K562 (cell line): ENCODE results near the gene NAA10. TPM values are rescaled to one million over a fixed set of nuclear protein-coding genes. Genes with fewer than 3 reads are reported as not detected.

ENCODE experiments used
- DIDO1 ChIP-seq: fragments of 450-650 bp; IDR thresholded peaks from 2 replicates; pipeline ENCODE4 v1.6.1; 2016; ENCODE audit warnings: low read depth, missing biosample characterization, missing genetic modification characterization
- ETV6 ChIP-seq, 3 experiments: fragments of 150-350 bp in 1 of 3; sonication (generic) in 1 of 3; formaldehyde crosslinking in 1 of 3; IDR thresholded peaks; 2 replicates each; pipeline versions ENCODE4 v1.6.1 to v1.8.0; 2014 to 2022; ENCODE audit warnings: borderline replicate concordance in 2 of 3, low read depth in 2 of 3, antibody characterized with exemption in 1 of 3, low read length in 1 of 3, mild to moderate bottlenecking in 1 of 3, missing genetic modification reagents in 1 of 3
- PTBP1 ChIP-seq: fragments of 200-400 bp; formaldehyde crosslinking; IDR thresholded peaks from 2 replicates; pipeline ENCODE4 v1.6.1; 2017; ENCODE audit warnings: low read depth, low read length
- SMC3 ChIP-seq: conservative IDR thresholded peaks from 2 replicates; pipeline ENCODE4 v1.6.1; 2011; ENCODE audit warnings: low read depth, low read length, improper control_type of control experiment; ENCODE audit not compliant: insufficient read depth
- SREBF1 ChIP-seq: fragments of 150-350 bp; IDR thresholded peaks from 2 replicates; pipeline ENCODE4 v1.6.1; 2014; ENCODE audit warnings: antibody characterized with exemption, low read depth, low read length, borderline replicate concordance
- TEAD4 ChIP-seq, 2 experiments: sonication (generic) in 1 of 2; formaldehyde crosslinking in 1 of 2; IDR thresholded peaks; 2 replicates each; pipeline versions ENCODE4 v1.6.1 to v1.8.0; 2012 to 2022; ENCODE audit warnings: borderline replicate concordance in 1 of 2, inconsistent platforms in 1 of 2, low read length in 1 of 2, mild to moderate bottlenecking in 1 of 2, missing genetic modification reagents in 1 of 2
- ZEB2 ChIP-seq: fragments of 450-650 bp; IDR thresholded peaks from 2 replicates; pipeline ENCODE4 v1.6.1; 2016
- ZHX1 ChIP-seq: fragments of 150-350 bp; conservative IDR thresholded peaks from 2 replicates; pipeline ENCODE4 v1.6.1; 2014; ENCODE audit warnings: low read length
- ZNF764 ChIP-seq: fragments of 250-450 bp; sonication (Bioruptor Pico); IDR thresholded peaks from 2 replicates; pipeline ENCODE4 v1.4.0; 2020; ENCODE audit warnings: low read depth, mild to moderate bottlenecking, moderate library complexity
- polyA plus RNA-seq, 8 experiments: library from polyadenylated mRNA; depleted of rRNA in 4 of 8; stranded (reverse) in 5 of 8; unstranded in 3 of 8; fragments of >200 nt; fragmentation: Nextera tagmentation in 2 of 8; fragmentation: Illumina TruSeq in 1 of 8; extraction: Ambion mirVana in 2 of 8; extraction: Trizol in 1 of 8; gene quantifications; 2 replicates each; pipeline versions ENCODE4 v1.2.1 to v1.2.3, GENCODE V29; 2011 to 2014; ENCODE audit warnings: inconsistent platforms in 1 of 8, missing spikeins in 1 of 8
- total RNA-seq, 7 experiments: library from RNA; depleted of rRNA in 6 of 7; stranded (reverse); fragments of >200 nt in 6 of 7; fragmentation: Illumina TruSeq in 2 of 7; extraction: Trizol in 2 of 7; gene quantifications; 2 replicates each; pipeline versions ENCODE4 v1.2.1 to v1.2.3, GENCODE V29; 2011 to 2021; ENCODE audit warnings: low replicate concordance in 1 of 7

The NAA10 gene
- total and polyA plus RNA-seq, 9 of the 15 experiments (the other 6 are each of a cell fraction or from before 2014, with no cell fraction given) = 11.1 to 250 (median 134) TPM

GRCh38 chrX:153925739-153926551 is 8.9 kb downstream of the NAA10 start, which contains the start of gene ARHGAP4 (continued):
- no peak for TF ChIP-seq DIDO1 (tag)
- peak; percentile 87 for TF ChIP-seq PTBP1
- TF ChIP-seq SMC3 = no peak
- no peak for TF ChIP-seq SREBF1
- TF ChIP-seq ETV6 (IDR thresholded peaks at IDR 0.05; ENCODE audit: borderline replicate concordance in 1 of 2, low read depth in 2 of 2, low read length in 1 of 2) = no peak
- TF ChIP-seq ETV6 (CRISPR knock-in tag; IDR thresholded peaks at IDR 0.05; ENCODE audit: borderline replicate concordance) = no peak
- no peak for TF ChIP-seq ZHX1
- TF ChIP-seq ZEB2 = no peak
- peak; percentile 75 for TF ChIP-seq TEAD4 (IDR thresholded peaks at IDR 0.05; ENCODE audit: low read length)
- no peak for TF ChIP-seq TEAD4 (CRISPR knock-in tag; IDR thresholded peaks at IDR 0.05; ENCODE audit: borderline replicate concordance)
- 0 out of 2 replicates have a peak, but pooled peaks have one; percentile 13 for TF ChIP-seq ZNF764
